HCT116 (cell line): ENCODE data around the gene NFIA. TPM values are rescaled to one million over a fixed set of nuclear protein-coding genes. Genes with fewer than 3 reads are reported as not detected.

ENCODE experiments used
- ATAC-seq: fragments of 200-7000 bp; cut with Tn5 transposase; 2 replicates; pipeline ENCODE4 v1.9.1; 2020; ENCODE audit warnings: mild to moderate bottlenecking, moderate library complexity
- BruUV-seq: library from RNA; stranded (reverse); fragments of 400-500 nt; replicated peaks from 2 replicates; lab custom pipeline; 2021; lab: Mats Ljungman, UMichigan
- CTCF ChIA-PET: fragments of 300-600 bp; sonication (Branson Sonifier 250); formaldehyde crosslinking; loops from one replicate; lab custom pipeline; 2021; ENCODE audit warnings: antibody characterized with exemption; lab: Charles Lee
- POLR2A ChIA-PET: fragments of 300-600, 350-600 bp; sonication (Branson Sonifier 250); formaldehyde crosslinking; loops from one replicate; lab custom pipeline; 2021; ENCODE audit warnings: antibody characterized with exemption; lab: Charles Lee
- RAD21 ChIA-PET, 2 experiments: fragments of 300-600 bp; sonication (Branson Sonifier 250); formaldehyde crosslinking; loops; one replicate each; lab custom pipeline; 2023; ENCODE audit warnings: low total read pairs in 2 of 2; ENCODE audit not compliant: uncharacterized antibody in 2 of 2, unreplicated experiment in 2 of 2, low non-redundant PET in 1 of 2; lab: Charles Lee
- DNase-seq: peaks from one replicate; pipeline ENCODE4 v3.0.0-alpha.2; 2010; ENCODE audit warnings: low read depth, low spot score
- H2AFZ ChIP-seq: fragments of 200-600 bp; shearing (Covaris generic), sonication (generic); 2 replicates; pipeline ENCODE4 v1.6.1; 2017; ENCODE audit warnings: low read depth, mixed run types, mixed read lengths, antibody characterized with exemption, low read length; ENCODE audit not compliant: poor library complexity, severe bottlenecking
- H3K27ac ChIP-seq: 2 replicates; pipeline ENCODE4 v1.5.1; 2012; ENCODE audit warnings: low read depth, low read length
- H3K27me3 ChIP-seq: fragments of 200-600 bp; sonication (generic); 2 replicates; pipeline ENCODE4 v1.6.1; 2016; ENCODE audit warnings: mixed run types, low read length, mixed read lengths; ENCODE audit not compliant: insufficient read depth
- H3K36me3 ChIP-seq, 2 experiments: fragments of 200-500 bp in 1 of 2; fragments of 200-600 bp in 1 of 2; sonication (Bioruptor generic) in 1 of 2; sonication (generic) in 1 of 2; 2 replicates each; pipeline versions ENCODE4 v1.5.1 to v1.6.1; 2014 to 2016; ENCODE audit warnings: low read length in 2 of 2, inconsistent platforms in 1 of 2, mixed read lengths in 1 of 2, mixed run types in 1 of 2; ENCODE audit not compliant: insufficient read depth in 2 of 2, control insufficient read depth in 1 of 2
- H3K4me1 ChIP-seq, 2 experiments: fragments of 200-600 bp in 1 of 2; sonication (generic) in 1 of 2; 2 replicates each; pipeline versions ENCODE4 v1.5.1 to v1.6.1; 2012 to 2017; ENCODE audit warnings: low read length in 2 of 2, inconsistent platforms in 1 of 2, mild to moderate bottlenecking in 1 of 2, mixed read lengths in 1 of 2, mixed run types in 1 of 2, moderate library complexity in 1 of 2; ENCODE audit not compliant: insufficient read depth in 2 of 2, control insufficient read depth in 1 of 2
- H3K4me2 ChIP-seq: fragments of 200-600 bp; sonication (generic); 2 replicates; pipeline ENCODE4 v1.6.1; 2017; ENCODE audit warnings: mixed run types, low read length, mixed read lengths
- H3K4me3 ChIP-seq, 2 experiments: fragments of 200-600 bp in 1 of 2; sonication (generic) in 1 of 2; replicated peaks in 1 of 2; 2 replicates each; pipeline ENCODE4 v1.5.1; 2011 to 2016; ENCODE audit warnings: low read length in 2 of 2, control low read depth in 1 of 2, low read depth in 1 of 2, mild to moderate bottlenecking in 1 of 2, mixed read lengths in 1 of 2, mixed run types in 1 of 2
- H3K79me2 ChIP-seq: fragments of 200-600 bp; sonication (generic); 2 replicates; pipeline ENCODE4 v1.6.1; 2017; ENCODE audit warnings: mild to moderate bottlenecking, mixed run types, low read length, moderate library complexity, mixed read lengths; ENCODE audit not compliant: insufficient read depth
- H3K9ac ChIP-seq: fragments of 200-600 bp; sonication (generic); 2 replicates; pipeline ENCODE4 v1.6.1; 2016; ENCODE audit warnings: low read length, mixed read lengths
- H3K9me2 ChIP-seq: fragments of 200-600 bp; sonication (generic), shearing (Covaris generic); 2 replicates; pipeline ENCODE4 v1.6.1; 2017; ENCODE audit warnings: mixed run types, mild to moderate bottlenecking, moderate library complexity; ENCODE audit not compliant: insufficient read depth
- H3K9me3 ChIP-seq, 2 experiments: fragments of 200-500 bp in 1 of 2; fragments of 200-600 bp in 1 of 2; sonication (Bioruptor generic) in 1 of 2; sonication (generic) in 1 of 2; 2 replicates each; pipeline ENCODE4 v1.6.1; 2014 to 2017; ENCODE audit warnings: low read length in 2 of 2, mixed read lengths in 2 of 2, inconsistent platforms in 1 of 2, low read depth in 1 of 2, mild to moderate bottlenecking in 1 of 2, mixed run types in 1 of 2, moderate library complexity in 1 of 2; ENCODE audit not compliant: control insufficient read depth in 1 of 2, insufficient read depth in 1 of 2
- H4K20me1 ChIP-seq: fragments of 200-600 bp; sonication (generic), shearing (Covaris generic); 2 replicates; pipeline ENCODE4 v1.6.1; 2017; ENCODE audit warnings: mixed run types, mild to moderate bottlenecking, moderate library complexity; ENCODE audit not compliant: insufficient read depth
- CBX3 ChIP-seq: IDR thresholded peaks from 2 replicates; pipeline ENCODE4 v1.6.1; 2012; ENCODE audit warnings: low read depth
- EGR1 ChIP-seq: IDR thresholded peaks from 2 replicates; pipeline ENCODE4 v1.6.1; 2012; ENCODE audit warnings: low read depth
- EZH2 ChIP-seq: fragments of 200-600 bp; sonication (generic); IDR thresholded peaks from 2 replicates; pipeline ENCODE4 v1.6.1; 2017; ENCODE audit warnings: antibody characterized with exemption, mixed run types
- FOSL1 ChIP-seq: IDR thresholded peaks from 2 replicates; pipeline ENCODE4 v1.6.1; 2012; ENCODE audit warnings: low read depth
- JUND ChIP-seq: IDR thresholded peaks from 2 replicates; pipeline ENCODE4 v1.6.1; 2012
- SP1 ChIP-seq: IDR thresholded peaks from 2 replicates; pipeline ENCODE4 v1.6.1; 2012; ENCODE audit warnings: low read depth
- SRF ChIP-seq: IDR thresholded peaks from 2 replicates; pipeline ENCODE4 v1.6.1; 2012; ENCODE audit warnings: low read depth
- ZFX ChIP-seq: fragments of 450-650 bp; IDR thresholded peaks from 2 replicates; pipeline ENCODE4 v1.6.1; 2017
- ZNF274 ChIP-seq: fragments of 200-500 bp; sonication (Bioruptor generic); IDR thresholded peaks from 2 replicates; pipeline ENCODE4 v1.6.1; 2014; ENCODE audit warnings: mild to moderate bottlenecking, low read depth, low read length, inconsistent platforms
- intact Hi-C: fragments of 100-400 bp; cut with micrococcal nuclease; formaldehyde crosslinking; loops from 2 replicates; pipeline ENCODE4 v1.10.0; 2022
- total RNA-seq: library from RNA; stranded (reverse); gene quantifications from one replicate; pipeline ENCODE4 v1.2.1, GENCODE V29; 2021; ENCODE audit not compliant: unreplicated experiment
- TF ChIP-seq, protein P1 (sequence below), 3 experiments: fragments of 200-600 bp in 1 of 3; sonication (generic) in 1 of 3; IDR thresholded peaks in 2 of 3; conservative IDR thresholded peaks in 1 of 3; 2 replicates each; pipeline ENCODE4 v1.5.1; 2012 to 2017; ENCODE audit warnings: low read depth in 2 of 3, low read length in 2 of 3, antibody characterized with exemption in 1 of 3, borderline replicate concordance in 1 of 3, control low read depth in 1 of 3, mild to moderate bottlenecking in 1 of 3, mixed read lengths in 1 of 3, mixed run types in 1 of 3, moderate library complexity in 1 of 3; ENCODE audit not compliant: insufficient read depth in 1 of 3
- TF ChIP-seq, protein P2 (sequence below): IDR thresholded peaks from 2 replicates; pipeline ENCODE4 v1.6.1; 2012

Gene NFIA
- total RNA-seq, 1 experiment from 2014 or later = 17.2 TPM

DNA sequence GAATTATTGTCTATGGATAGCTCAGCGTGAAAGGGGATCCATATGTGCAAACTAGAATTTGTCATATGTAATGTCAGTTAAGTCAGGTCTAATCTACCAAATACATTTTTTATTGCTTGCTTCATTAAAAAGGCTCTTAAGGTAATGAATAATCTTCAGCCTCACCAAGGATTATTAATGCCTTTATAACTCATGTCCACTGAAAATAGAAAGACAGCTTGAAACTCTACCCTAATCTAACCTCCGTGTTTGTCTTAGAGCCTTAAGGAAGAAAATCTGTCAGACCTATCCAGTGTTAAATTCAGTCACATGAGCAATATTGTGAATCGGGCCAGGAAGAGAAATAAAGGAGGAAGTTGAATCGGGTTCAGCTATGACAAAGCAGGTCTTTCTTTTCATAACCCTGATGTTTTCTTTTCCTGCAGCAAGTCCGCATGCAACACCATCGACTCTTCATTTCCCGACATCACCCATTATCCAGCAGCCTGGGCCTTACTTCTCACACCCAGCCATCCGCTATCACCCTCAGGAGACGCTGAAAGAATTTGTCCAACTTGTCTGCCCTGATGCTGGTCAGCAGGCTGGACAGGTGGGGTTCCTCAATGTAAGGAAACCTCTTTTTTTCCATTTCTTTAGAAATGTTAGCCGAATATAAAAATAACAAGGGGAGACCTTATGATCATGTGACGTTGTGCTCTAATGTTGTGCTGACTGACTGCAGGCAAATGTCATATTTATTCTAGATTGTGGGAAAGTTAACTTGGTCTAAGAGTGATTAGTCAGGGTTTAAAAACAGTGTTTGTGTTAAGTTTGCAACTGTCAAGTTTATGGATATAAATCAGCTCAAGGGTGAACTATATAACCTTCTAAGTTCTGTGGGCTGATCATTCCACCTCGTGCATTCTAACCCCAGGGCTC is 321.6 kb downstream of the NFIA start:
- CTCF ChIA-PET = no interaction called here

More for the DNA sequence above, 321.6 kb downstream of the NFIA start:
- Histone ChIP-seq H2AFZ (no peak overlapping the region), H3K9ac (no peak overlapping the region), H3K27me3 (no peaks in the 10 kb centered on the region), H3K36me3 (peaks cover 0 to 3% of the 10 kb centered on the region in 2 experiments; a peak in 2 of 4 replicates), H3K79me2 (no peaks in the 10 kb centered on the region), H3K27ac (no peak overlapping the region), H4K20me1 (no peaks in the 10 kb centered on the region), H3K9me2 (no peaks in the 10 kb centered on the region), H3K9me3 (no peaks in the 10 kb centered on the region), H3K4me1 (no peaks in the 10 kb centered on the region), H3K4me3 (no peak overlapping the region), H3K4me2 (no peak overlapping the region)
- TF ChIP-seq CBX3 (no peak), ZNF274 (no peak), JUND (no peak), SRF (no peak), EZH2 (no peak), EGR1 (no peak), FOSL1 (no peak), SP1 (no peak), ZFX (no peak)
- TF ChIP-seq, protein P1, sequence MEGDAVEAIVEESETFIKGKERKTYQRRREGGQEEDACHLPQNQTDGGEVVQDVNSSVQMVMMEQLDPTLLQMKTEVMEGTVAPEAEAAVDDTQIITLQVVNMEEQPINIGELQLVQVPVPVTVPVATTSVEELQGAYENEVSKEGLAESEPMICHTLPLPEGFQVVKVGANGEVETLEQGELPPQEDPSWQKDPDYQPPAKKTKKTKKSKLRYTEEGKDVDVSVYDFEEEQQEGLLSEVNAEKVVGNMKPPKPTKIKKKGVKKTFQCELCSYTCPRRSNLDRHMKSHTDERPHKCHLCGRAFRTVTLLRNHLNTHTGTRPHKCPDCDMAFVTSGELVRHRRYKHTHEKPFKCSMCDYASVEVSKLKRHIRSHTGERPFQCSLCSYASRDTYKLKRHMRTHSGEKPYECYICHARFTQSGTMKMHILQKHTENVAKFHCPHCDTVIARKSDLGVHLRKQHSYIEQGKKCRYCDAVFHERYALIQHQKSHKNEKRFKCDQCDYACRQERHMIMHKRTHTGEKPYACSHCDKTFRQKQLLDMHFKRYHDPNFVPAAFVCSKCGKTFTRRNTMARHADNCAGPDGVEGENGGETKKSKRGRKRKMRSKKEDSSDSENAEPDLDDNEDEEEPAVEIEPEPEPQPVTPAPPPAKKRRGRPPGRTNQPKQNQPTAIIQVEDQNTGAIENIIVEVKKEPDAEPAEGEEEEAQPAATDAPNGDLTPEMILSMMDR (IDR thresholded peaks at IDR 0.05 in 2 of 3, conservative IDR thresholded peaks at IDR 0.05 in 1 of 3; ENCODE audit: borderline replicate concordance in 1 of 3, insufficient read depth in 1 of 3, low read depth in 2 of 3, low read length in 2 of 3) = no peak
- TF ChIP-seq, protein P2, sequence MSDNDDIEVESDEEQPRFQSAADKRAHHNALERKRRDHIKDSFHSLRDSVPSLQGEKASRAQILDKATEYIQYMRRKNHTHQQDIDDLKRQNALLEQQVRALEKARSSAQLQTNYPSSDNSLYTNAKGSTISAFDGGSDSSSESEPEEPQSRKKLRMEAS = no peak
- no TSS peak for BruUV-seq
- DNase-seq (no peak), ATAC-seq (no peak)
- RAD21 ChIA-PET = no interaction called here
- intact Hi-C loops = no loop called here
- POLR2A ChIA-PET = no interaction called here
